Transverse colon (tissue), 3 donors: ENCODE results near the gene PRKAG1.

Experiments
- EP300 ChIP-seq: sonication (generic); formaldehyde crosslinking; IDR thresholded peaks from one replicate; pipeline ENCODE4 v1.6.1; 2017; ENCODE audit warnings: antibody characterized with exemption, low read depth
- POLR2A ChIP-seq: fragments of 450-650 bp; IDR thresholded peaks from one replicate; pipeline ENCODE4 v1.6.1; 2016; ENCODE audit warnings: antibody characterized with exemption, mild to moderate bottlenecking, moderate library complexity
- TF ChIP-seq, protein P1 (sequence below), 5 experiments: fragments of 200-600 bp in 3 of 5; fragments of 450-650 bp in 2 of 5; sonication (generic) in 3 of 5; IDR thresholded peaks; 1 replicate in 2 of 5; 2 replicates in 3 of 5; pipeline ENCODE4 v1.5.1; 2016 to 2017; ENCODE audit warnings: antibody characterized with exemption in 5 of 5, inconsistent platforms in 3 of 5, mild to moderate bottlenecking in 2 of 5, moderate library complexity in 1 of 5

DNA sequence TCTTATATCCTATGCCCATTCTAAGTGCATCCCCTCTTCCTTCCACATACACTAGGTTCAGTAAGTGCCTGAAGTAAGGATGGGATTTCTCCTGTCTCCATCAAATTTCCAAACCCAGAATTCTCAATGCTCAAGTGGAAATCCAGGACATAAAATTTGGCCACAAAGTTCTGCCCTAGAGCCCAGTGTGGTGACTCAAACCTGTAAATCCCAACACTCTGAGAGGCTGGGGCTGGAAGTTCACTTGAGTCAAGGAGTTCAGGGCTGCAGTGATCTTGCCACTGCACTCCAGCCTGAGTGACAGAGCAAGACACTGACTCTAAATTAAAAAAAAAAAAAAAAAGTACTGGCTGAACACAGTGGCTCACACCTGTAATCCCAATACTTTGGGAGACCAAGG, 56.8 kb downstream of the PRKAG1 start:
- TF ChIP-seq EP300 (no peak), POLR2A (no peak)
- TF ChIP-seq, protein P1, sequence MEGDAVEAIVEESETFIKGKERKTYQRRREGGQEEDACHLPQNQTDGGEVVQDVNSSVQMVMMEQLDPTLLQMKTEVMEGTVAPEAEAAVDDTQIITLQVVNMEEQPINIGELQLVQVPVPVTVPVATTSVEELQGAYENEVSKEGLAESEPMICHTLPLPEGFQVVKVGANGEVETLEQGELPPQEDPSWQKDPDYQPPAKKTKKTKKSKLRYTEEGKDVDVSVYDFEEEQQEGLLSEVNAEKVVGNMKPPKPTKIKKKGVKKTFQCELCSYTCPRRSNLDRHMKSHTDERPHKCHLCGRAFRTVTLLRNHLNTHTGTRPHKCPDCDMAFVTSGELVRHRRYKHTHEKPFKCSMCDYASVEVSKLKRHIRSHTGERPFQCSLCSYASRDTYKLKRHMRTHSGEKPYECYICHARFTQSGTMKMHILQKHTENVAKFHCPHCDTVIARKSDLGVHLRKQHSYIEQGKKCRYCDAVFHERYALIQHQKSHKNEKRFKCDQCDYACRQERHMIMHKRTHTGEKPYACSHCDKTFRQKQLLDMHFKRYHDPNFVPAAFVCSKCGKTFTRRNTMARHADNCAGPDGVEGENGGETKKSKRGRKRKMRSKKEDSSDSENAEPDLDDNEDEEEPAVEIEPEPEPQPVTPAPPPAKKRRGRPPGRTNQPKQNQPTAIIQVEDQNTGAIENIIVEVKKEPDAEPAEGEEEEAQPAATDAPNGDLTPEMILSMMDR (IDR thresholded peaks at IDR 0.05) = no peak
